Colonic mucosa (tissue), 4 donors: ENCODE measurements around the gene JAM3. TPM values are rescaled to one million over a fixed set of nuclear protein-coding genes. Genes with fewer than 3 reads are reported as not detected.
A peak's percentile ranks its signal among the peaks of the same experiment; 100 is the strongest.

ENCODE experiments used
- DNase-seq: peaks from one replicate; pipeline ENCODE4 v3.0.0-alpha.2; 2020
- H3K27ac ChIP-seq: fragments of 200-600 bp; one replicate; pipeline ENCODE4 v1.8.0; 2021
- H3K27me3 ChIP-seq: fragments of 200-600 bp; one replicate; pipeline ENCODE4 v1.8.0; 2021
- H3K36me3 ChIP-seq: fragments of 200-600 bp; one replicate; pipeline ENCODE4 v1.8.0; 2021
- H3K4me1 ChIP-seq: fragments of 200-600 bp; one replicate; pipeline ENCODE4 v1.8.0; 2021; ENCODE audit warnings: mild to moderate bottlenecking
- H3K4me3 ChIP-seq: fragments of 200-600 bp; one replicate; pipeline ENCODE4 v1.8.0; 2021
- H3K9ac ChIP-seq, 2 donors: one replicate each; pipeline ENCODE4 v1.7.0; 2013; ENCODE audit warnings: control low read depth in 2 of 2, low read depth in 2 of 2, low read length in 2 of 2
- H3K9me3 ChIP-seq: fragments of 200-600 bp; one replicate; pipeline ENCODE4 v1.8.0; 2021
- intact Hi-C: fragments of 100-400 bp; cut with DNase I; formaldehyde crosslinking; loops from one replicate; pipeline ENCODE4 v1.14.1; 2022
- total RNA-seq, 2 donors: library from RNA; stranded (reverse); fragmentation: NEBNext Ultra II Directional in 1 of 2; extraction: Animal tissue kit (Norgen Biotek cat#: 25700) in 1 of 2; gene quantifications; one replicate each; pipeline ENCODE4 v1.2.1, GENCODE V29; 2021
- TF ChIP-seq, protein P1 (sequence below): fragments of 200-600 bp; IDR thresholded peaks from one replicate; pipeline ENCODE4 v1.8.0; 2022; ENCODE audit warnings: antibody characterized with exemption, mild to moderate bottlenecking
- donor health status: healthy.
- donor health status: DM: no; HTN: no; CAD: no.
- donor health status: DM: no; HTN: no; CAD: no.

Gene JAM3
- total RNA-seq, 2 donors from 2014 or later = 3.5 to 14.5 TPM

DNA sequence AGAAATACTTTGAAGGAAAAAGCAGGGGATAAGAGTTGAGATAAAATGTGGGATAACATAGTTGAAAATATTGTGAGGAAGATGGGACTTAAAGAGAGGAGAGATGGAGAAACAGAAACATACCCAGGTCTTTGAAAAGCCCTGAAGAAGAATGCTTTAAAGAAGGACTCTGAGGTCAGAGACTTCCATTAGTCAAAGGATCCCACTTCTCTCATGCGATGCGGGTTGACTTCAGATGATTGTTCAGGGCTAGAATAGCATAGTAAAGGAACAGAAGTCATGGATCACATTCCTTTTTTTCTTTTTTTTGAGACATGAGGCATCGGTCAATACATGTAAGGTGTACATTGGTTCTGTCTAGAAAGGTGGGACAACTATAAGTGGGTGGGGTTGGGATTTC lies 3.5 kb upstream of the JAM3 start:
- no peak for DNase-seq
- TF ChIP-seq, protein P1, sequence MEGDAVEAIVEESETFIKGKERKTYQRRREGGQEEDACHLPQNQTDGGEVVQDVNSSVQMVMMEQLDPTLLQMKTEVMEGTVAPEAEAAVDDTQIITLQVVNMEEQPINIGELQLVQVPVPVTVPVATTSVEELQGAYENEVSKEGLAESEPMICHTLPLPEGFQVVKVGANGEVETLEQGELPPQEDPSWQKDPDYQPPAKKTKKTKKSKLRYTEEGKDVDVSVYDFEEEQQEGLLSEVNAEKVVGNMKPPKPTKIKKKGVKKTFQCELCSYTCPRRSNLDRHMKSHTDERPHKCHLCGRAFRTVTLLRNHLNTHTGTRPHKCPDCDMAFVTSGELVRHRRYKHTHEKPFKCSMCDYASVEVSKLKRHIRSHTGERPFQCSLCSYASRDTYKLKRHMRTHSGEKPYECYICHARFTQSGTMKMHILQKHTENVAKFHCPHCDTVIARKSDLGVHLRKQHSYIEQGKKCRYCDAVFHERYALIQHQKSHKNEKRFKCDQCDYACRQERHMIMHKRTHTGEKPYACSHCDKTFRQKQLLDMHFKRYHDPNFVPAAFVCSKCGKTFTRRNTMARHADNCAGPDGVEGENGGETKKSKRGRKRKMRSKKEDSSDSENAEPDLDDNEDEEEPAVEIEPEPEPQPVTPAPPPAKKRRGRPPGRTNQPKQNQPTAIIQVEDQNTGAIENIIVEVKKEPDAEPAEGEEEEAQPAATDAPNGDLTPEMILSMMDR = no peak
- Histone ChIP-seq H3K27ac (no peak overlapping the region), H3K9ac (no peak overlapping the region), H3K4me1 (no peaks in the 10 kb centered on the region), H3K4me3 (no peak overlapping the region), H3K36me3 (no peaks in the 10 kb centered on the region), H3K27me3 (peaks cover 19% of the 10 kb centered on the region), H3K9me3 (no peaks in the 10 kb centered on the region)
- intact Hi-C loops = no loop called here

GRCh38 chr11:134066943-134067885 lies 1.7 kb upstream of the JAM3 start:
- H3K9ac ChIP-seq = no peak overlapping the region
- H3K4me3 ChIP-seq = no peak overlapping the region
- H3K27me3 ChIP-seq = peaks cover 19% of the 10 kb centered on the region
- no peak overlapping the region for H3K27ac ChIP-seq
- TF ChIP-seq, protein P1 = no peak
- H3K4me1 ChIP-seq = no peaks in the 10 kb centered on the region
- H3K9me3 ChIP-seq = no peaks in the 10 kb centered on the region
- intact Hi-C loops = no loop called here
- H3K36me3 ChIP-seq = no peaks in the 10 kb centered on the region
- no peak for DNase-seq

DNA sequence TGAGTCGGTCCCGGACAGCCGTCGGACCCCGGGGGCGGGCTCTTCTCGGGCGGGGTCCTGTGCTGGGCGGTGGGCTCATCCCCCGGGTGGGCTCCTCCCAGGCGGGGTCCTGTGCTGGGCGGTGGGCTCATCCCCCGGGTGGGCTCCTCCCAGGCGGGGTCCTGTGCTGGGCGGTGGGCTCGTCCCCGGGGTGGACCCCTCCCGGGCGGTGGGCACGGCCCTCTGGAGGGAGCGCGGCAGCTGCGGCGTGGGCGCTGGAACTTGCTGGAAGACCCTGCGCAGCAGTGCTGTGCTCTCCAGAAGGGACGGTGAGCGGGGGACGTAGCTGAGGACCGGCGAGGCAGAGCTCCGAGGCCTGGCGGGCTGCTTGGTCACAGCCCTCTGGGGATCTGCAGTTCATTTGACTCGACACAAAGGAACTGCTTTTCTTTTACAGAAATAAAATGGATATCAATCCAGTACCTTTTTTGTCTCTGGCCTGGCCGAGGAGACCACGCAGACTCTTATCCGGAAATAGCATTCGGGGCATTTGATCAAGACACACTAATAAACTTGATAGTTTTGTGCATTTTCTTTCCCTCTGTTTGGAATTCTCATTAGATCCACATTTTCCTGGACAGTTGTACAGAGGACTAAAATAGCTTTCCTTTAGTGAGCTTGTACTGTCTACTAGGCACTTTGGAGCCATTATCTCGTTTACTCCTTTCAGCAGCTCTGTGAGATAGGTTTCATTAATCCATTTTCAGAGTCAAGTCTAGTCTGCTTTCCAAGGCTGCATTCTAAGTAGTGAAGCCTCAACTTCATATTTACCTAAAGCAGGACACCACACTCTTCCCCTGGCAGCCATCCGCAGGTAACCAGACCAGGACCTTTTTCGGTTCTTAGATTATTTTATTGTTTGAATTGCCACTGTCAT lies 812 bp downstream of the JAM3 start:
- peak overlapping the region; percentile 24 for H3K27ac ChIP-seq
- H3K9me3 ChIP-seq = no peaks in the 10 kb centered on the region
- peak overlapping the region in 1 of 2 donors; percentile 64 for H3K9ac ChIP-seq
- H3K4me3 ChIP-seq = peak overlapping the region; percentile 49
- intact Hi-C loops = no loop called here
- no peaks in the 10 kb centered on the region for H3K36me3 ChIP-seq
- H3K27me3 ChIP-seq = peaks cover 19% of the 10 kb centered on the region
- no peak for DNase-seq
- no peaks in the 10 kb centered on the region for H3K4me1 ChIP-seq
- TF ChIP-seq, protein P1 = no peak

GRCh38 chr11:134070342-134070845 lies 1.5 kb downstream of the JAM3 start:
- intact Hi-C loops = no loop called here
- no peak for DNase-seq
- H3K4me3 ChIP-seq = no peak overlapping the region
- TF ChIP-seq, protein P1 = no peak
- peaks cover 19% of the 10 kb centered on the region for H3K27me3 ChIP-seq
- no peaks in the 10 kb centered on the region for H3K9me3 ChIP-seq
- H3K9ac ChIP-seq = no peak overlapping the region
- H3K27ac ChIP-seq = no peak overlapping the region
- H3K36me3 ChIP-seq = no peaks in the 10 kb centered on the region
- H3K4me1 ChIP-seq = no peaks in the 10 kb centered on the region

DNA sequence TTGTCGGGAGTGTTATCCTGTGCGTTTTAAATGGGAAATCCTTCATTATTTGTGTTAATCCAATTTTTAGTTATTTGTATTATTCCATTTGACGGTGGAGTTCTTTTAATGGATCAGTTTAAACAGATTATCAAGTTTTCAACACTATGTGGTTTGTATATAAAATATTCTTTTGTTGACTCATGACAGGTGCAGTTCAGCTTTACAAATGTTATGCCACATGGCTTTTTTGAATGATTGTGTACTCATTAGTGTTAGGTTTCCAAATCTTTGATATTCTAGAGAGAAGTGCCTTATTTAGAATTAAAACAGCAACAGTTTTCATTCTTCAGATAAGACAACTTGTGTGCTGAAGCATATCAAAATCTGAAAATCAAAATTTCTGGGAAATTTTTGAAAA lies 2.4 kb downstream of the JAM3 start:
- Histone ChIP-seq H3K9me3 (no peaks in the 10 kb centered on the region), H3K9ac (no peak overlapping the region), H3K36me3 (no peaks in the 10 kb centered on the region), H3K27ac (no peak overlapping the region), H3K4me3 (no peak overlapping the region), H3K27me3 (peaks cover 19% of the 10 kb centered on the region), H3K4me1 (no peaks in the 10 kb centered on the region)
- intact Hi-C loops = no loop called here
- no peak for DNase-seq
- TF ChIP-seq, protein P1 = no peak
